ENCODE results near the gene AJM1. TPM values are rescaled to one million over a fixed set of nuclear protein-coding genes. Genes with fewer than 3 reads are reported as not detected.

AJM1 gene
- total and polyA plus RNA-seq, 2 donors (not counting 1 experiment from before 2014, with no cell fraction given) = 0.19 to 1.7 TPM

DNA sequence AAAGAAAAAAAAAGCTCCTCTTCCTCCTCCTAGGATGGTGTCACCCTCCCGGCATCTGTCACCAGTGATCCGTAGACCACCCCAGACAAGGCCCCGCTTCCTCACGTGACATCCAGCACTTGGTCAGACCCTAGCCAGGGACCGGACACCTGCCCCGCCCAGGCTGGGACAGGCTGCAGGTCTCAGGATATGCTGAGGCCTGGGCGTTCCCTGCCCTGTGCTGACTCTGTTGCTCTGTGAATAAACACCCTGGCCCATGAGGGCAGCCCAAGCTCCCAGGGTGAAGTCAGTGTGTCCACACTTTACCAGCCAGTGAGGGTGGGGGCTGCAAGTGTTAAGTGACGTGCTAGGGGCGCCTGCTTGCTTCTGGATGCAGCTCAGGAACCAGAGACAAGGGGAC, 18.3 kb downstream of the AJM1 start:
- Histone ChIP-seq H3K36me3 (ENCODE audit: control insufficient read depth, insufficient read depth, low read length) (peaks cover 25% of the 10 kb centered on the region), H3K9me3 (ENCODE audit: control insufficient read depth, insufficient read depth, low read depth, low read length) (no peaks in the 10 kb centered on the region), H3K4me2 (ENCODE audit: extremely low read depth, insufficient read depth, low read length) (no peak overlapping the region), H3K27ac (ENCODE audit: insufficient read depth, low read length) (no peak overlapping the region), H3K4me3 (replicated peaks in 1 of 4; ENCODE audit: control extremely low read depth in 1 of 4, insufficient read depth in 1 of 4, low read depth in 3 of 4, low read length in 4 of 4) (no peak overlapping the region), H3K27me3 (ENCODE audit: control insufficient read depth, insufficient read depth, low read length) (no peaks in the 10 kb centered on the region), H3K79me2 (ENCODE audit: control insufficient read depth, insufficient read depth, low read length) (peaks cover 14% of the 10 kb centered on the region), H3K9ac (ENCODE audit: insufficient read depth, low read length) (no peak overlapping the region), H4K20me1 (ENCODE audit: control insufficient read depth, extremely low read depth, insufficient read depth, low read length) (no peaks in the 10 kb centered on the region), H2AFZ (ENCODE audit: low read length) (no peak overlapping the region), H3K4me1 (ENCODE audit: control insufficient read depth, extremely low read depth, insufficient read depth, low read length) (peaks cover 7% of the 10 kb centered on the region)
- TF ChIP-seq CTCF (conservative IDR thresholded peaks at IDR 0.05 in 1 of 2, IDR thresholded peaks at IDR 0.05 in 1 of 2; ENCODE audit: low read depth in 1 of 2, low read length in 2 of 2) = no peak
- no peak for TF ChIP-seq EZH2 (IDR thresholded peaks at IDR 0.05; ENCODE audit: low read length, missing control alignments)
- DNase-seq (ENCODE audit: low read depth in 2 of 2) = no peak

DNA sequence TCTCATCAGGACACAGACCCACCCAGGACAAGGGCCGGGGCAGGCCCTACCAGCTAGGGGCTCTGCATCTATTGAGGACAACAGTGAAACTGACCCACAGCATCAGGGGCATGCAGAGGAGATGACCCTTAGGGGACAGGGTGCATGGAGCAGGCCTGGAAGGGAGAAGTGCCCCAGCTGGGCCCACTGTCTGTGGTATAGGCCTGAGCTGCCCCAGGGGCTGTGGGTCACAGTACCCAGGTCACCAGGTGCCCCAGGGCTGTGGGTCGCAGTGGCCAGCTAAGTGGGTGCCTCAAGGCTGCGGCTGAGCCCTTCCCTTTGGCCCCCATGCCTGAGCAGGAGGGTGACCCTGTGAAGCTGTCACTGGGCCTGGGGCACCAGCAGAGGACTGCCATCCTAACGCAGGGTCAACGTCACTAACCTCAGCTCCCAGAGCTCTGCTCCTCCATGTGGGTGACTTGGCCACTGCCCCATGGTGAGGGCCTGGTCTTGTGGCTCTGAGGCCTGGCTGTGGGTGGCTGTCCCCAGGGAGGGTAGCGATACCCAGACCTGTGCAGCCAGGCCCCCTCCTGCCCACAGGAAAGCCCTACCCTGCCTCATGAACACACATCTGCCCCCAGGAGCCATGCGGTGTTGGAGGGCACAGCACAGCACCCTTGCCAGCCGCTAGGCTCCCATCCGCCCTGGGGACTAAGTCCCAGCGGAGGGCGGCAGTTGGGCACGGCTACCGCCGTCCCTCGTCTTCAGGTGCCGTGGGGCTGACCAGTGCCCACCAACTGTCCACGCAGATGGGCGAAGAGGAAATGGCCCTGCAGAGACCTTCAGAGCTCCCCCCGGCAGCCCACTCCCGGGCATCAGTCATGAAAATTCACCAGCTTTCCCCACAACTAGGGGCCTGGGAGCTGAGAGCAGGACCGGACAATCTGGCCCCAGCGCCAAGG, 18.9 kb downstream of the AJM1 start:
- no peak overlapping the region for H3K27ac ChIP-seq (ENCODE audit: insufficient read depth, low read length)
- H3K79me2 ChIP-seq (ENCODE audit: control insufficient read depth, insufficient read depth, low read length) = peaks cover 18% of the 10 kb centered on the region
- no peaks in the 10 kb centered on the region for H3K27me3 ChIP-seq (ENCODE audit: control insufficient read depth, insufficient read depth, low read length)
- H3K4me3 ChIP-seq (replicated peaks in 1 of 4; ENCODE audit: control extremely low read depth in 1 of 4, insufficient read depth in 1 of 4, low read depth in 3 of 4, low read length in 4 of 4) = no peak overlapping the region
- DNase-seq (ENCODE audit: low read depth in 2 of 2) = no peak
- no peak overlapping the region for H3K9ac ChIP-seq (ENCODE audit: insufficient read depth, low read length)
- no peak overlapping the region for H3K4me2 ChIP-seq (ENCODE audit: extremely low read depth, insufficient read depth, low read length)
- no peaks in the 10 kb centered on the region for H3K9me3 ChIP-seq (ENCODE audit: control insufficient read depth, insufficient read depth, low read depth, low read length)
- no peak overlapping the region for H2AFZ ChIP-seq (ENCODE audit: low read length)
- no peak for TF ChIP-seq CTCF (conservative IDR thresholded peaks at IDR 0.05 in 1 of 2, IDR thresholded peaks at IDR 0.05 in 1 of 2; ENCODE audit: low read depth in 1 of 2, low read length in 2 of 2)
- TF ChIP-seq EZH2 (IDR thresholded peaks at IDR 0.05; ENCODE audit: low read length, missing control alignments) = no peak
- peaks cover 25% of the 10 kb centered on the region for H3K36me3 ChIP-seq (ENCODE audit: control insufficient read depth, insufficient read depth, low read length)
- peaks cover 7% of the 10 kb centered on the region for H3K4me1 ChIP-seq (ENCODE audit: control insufficient read depth, extremely low read depth, insufficient read depth, low read length)
- no peaks in the 10 kb centered on the region for H4K20me1 ChIP-seq (ENCODE audit: control insufficient read depth, extremely low read depth, insufficient read depth, low read length)

GRCh38 chr9:136861874-136862457, 19.7 kb downstream of the AJM1 start:
- no peak for DNase-seq (ENCODE audit: low read depth in 2 of 2)
- Histone ChIP-seq H3K4me2 (ENCODE audit: extremely low read depth, insufficient read depth, low read length) (no peak overlapping the region), H3K9ac (ENCODE audit: insufficient read depth, low read length) (no peak overlapping the region), H3K36me3 (ENCODE audit: control insufficient read depth, insufficient read depth, low read length) (peaks cover 25% of the 10 kb centered on the region), H3K4me1 (ENCODE audit: control insufficient read depth, extremely low read depth, insufficient read depth, low read length) (peaks cover 7% of the 10 kb centered on the region), H3K79me2 (ENCODE audit: control insufficient read depth, insufficient read depth, low read length) (peaks cover 18% of the 10 kb centered on the region), H3K4me3 (replicated peaks in 1 of 4; ENCODE audit: control extremely low read depth in 1 of 4, insufficient read depth in 1 of 4, low read depth in 3 of 4, low read length in 4 of 4) (no peak overlapping the region), H3K9me3 (ENCODE audit: control insufficient read depth, insufficient read depth, low read depth, low read length) (no peaks in the 10 kb centered on the region), H4K20me1 (ENCODE audit: control insufficient read depth, extremely low read depth, insufficient read depth, low read length) (no peaks in the 10 kb centered on the region), H3K27ac (ENCODE audit: insufficient read depth, low read length) (no peak overlapping the region), H2AFZ (ENCODE audit: low read length) (no peak overlapping the region), H3K27me3 (ENCODE audit: control insufficient read depth, insufficient read depth, low read length) (no peaks in the 10 kb centered on the region)
- TF ChIP-seq EZH2 (IDR thresholded peaks at IDR 0.05; ENCODE audit: low read length, missing control alignments) = no peak
- no peak for TF ChIP-seq CTCF (conservative IDR thresholded peaks at IDR 0.05 in 1 of 2, IDR thresholded peaks at IDR 0.05 in 1 of 2; ENCODE audit: low read depth in 1 of 2, low read length in 2 of 2)
